SK-N-SH treated with all-trans-retinoic acid at 6 μM for 48 hours (cell line): ENCODE data around the gene RAPGEF1.

Source experiments
- ATAC-seq: fragments of 200-7000 bp; cut with Tn5 transposase; 3 replicates; pipeline ENCODE4 v1.9.1; 2020; ENCODE audit warnings: mild to moderate bottlenecking, moderate library complexity
- ARNTL ChIP-seq: fragments of 450-650 bp; formaldehyde crosslinking; IDR thresholded peaks from 2 replicates; pipeline ENCODE4 v1.5.0; 2020; ENCODE audit warnings: low read depth, mild to moderate bottlenecking, moderate library complexity, borderline replicate concordance
- BACH2 ChIP-seq: fragments of 250-450 bp; sonication (Bioruptor Pico); IDR thresholded peaks from 2 replicates; pipeline ENCODE4 v1.9.0; 2021; ENCODE audit warnings: mild to moderate bottlenecking, borderline replicate concordance
- CREB5 ChIP-seq: fragments of 250-450 bp; sonication (Bioruptor Pico); IDR thresholded peaks from 2 replicates; pipeline ENCODE4 v1.5.1; 2020; ENCODE audit warnings: low read depth, mild to moderate bottlenecking, moderate library complexity
- CSDC2 ChIP-seq: fragments of 250-450 bp; sonication (Bioruptor Pico); IDR thresholded peaks from 2 replicates; pipeline ENCODE4 v1.5.0; 2020; ENCODE audit warnings: mild to moderate bottlenecking, moderate library complexity
- CSRNP3 ChIP-seq: fragments of 250-450 bp; sonication (Bioruptor Pico); IDR thresholded peaks from 2 replicates; pipeline ENCODE4 v1.5.1; 2021; ENCODE audit warnings: mild to moderate bottlenecking, moderate library complexity
- ESRRG ChIP-seq: fragments of 250-450 bp; sonication (Bioruptor Pico); IDR thresholded peaks from 2 replicates; pipeline ENCODE4 v1.6.1; 2021; ENCODE audit warnings: mild to moderate bottlenecking
- GLIS3 ChIP-seq: fragments of 250-450 bp; sonication (Bioruptor Pico); IDR thresholded peaks from 2 replicates; pipeline ENCODE4 v1.5.0; 2020; ENCODE audit warnings: mild to moderate bottlenecking, moderate library complexity
- OSR1 ChIP-seq: fragments of 250-450 bp; sonication (Bioruptor Pico); IDR thresholded peaks from 2 replicates; pipeline ENCODE4 v1.8.0; 2022; ENCODE audit warnings: moderate library complexity, mild to moderate bottlenecking, inconsistent platforms
- PATZ1 ChIP-seq: fragments of 250-450 bp; sonication (Bioruptor Pico); IDR thresholded peaks from 2 replicates; pipeline ENCODE4 v1.8.0; 2020; ENCODE audit warnings: mild to moderate bottlenecking, moderate library complexity, borderline replicate concordance
- POU6F1 ChIP-seq: fragments of 250-450 bp; sonication (Bioruptor Pico); IDR thresholded peaks from 2 replicates; pipeline ENCODE4 v1.8.0; 2021; ENCODE audit warnings: low read depth, mild to moderate bottlenecking, moderate library complexity, borderline replicate concordance
- PPARA ChIP-seq: fragments of 250-450 bp; sonication (Bioruptor Pico); IDR thresholded peaks from 2 replicates; pipeline ENCODE4 v1.5.0; 2020; ENCODE audit warnings: mild to moderate bottlenecking, borderline replicate concordance
- SNAI2 ChIP-seq: fragments of 250-450 bp; sonication (Bioruptor Pico); IDR thresholded peaks from 2 replicates; pipeline ENCODE4 v1.5.0; 2020; ENCODE audit warnings: mild to moderate bottlenecking, moderate library complexity
- TCF4 ChIP-seq: fragments of 250-450 bp; sonication (Bioruptor Pico); IDR thresholded peaks from 2 replicates; pipeline ENCODE4 v1.8.0; 2021; ENCODE audit warnings: mild to moderate bottlenecking, moderate library complexity, borderline replicate concordance
- TSHZ2 ChIP-seq: fragments of 250-450 bp; sonication (Bioruptor Pico); IDR thresholded peaks from 2 replicates; pipeline ENCODE4 v1.5.0; 2020; ENCODE audit warnings: mild to moderate bottlenecking, moderate library complexity
- ZC3H10 ChIP-seq: fragments of 250-450 bp; sonication (Bioruptor Pico); IDR thresholded peaks from 2 replicates; pipeline ENCODE4 v1.5.1; 2021; ENCODE audit warnings: mild to moderate bottlenecking, moderate library complexity
- ZFP3 ChIP-seq: fragments of 250-450 bp; sonication (Bioruptor Pico); IDR thresholded peaks from 2 replicates; pipeline ENCODE4 v1.5.0; 2020; ENCODE audit warnings: mild to moderate bottlenecking, moderate library complexity
- ZFP30 ChIP-seq: fragments of 450-650 bp; formaldehyde crosslinking; IDR thresholded peaks from 2 replicates; pipeline ENCODE4 v1.5.0; 2022; ENCODE audit warnings: mild to moderate bottlenecking, moderate library complexity
- ZNF565 ChIP-seq: fragments of 450-650 bp; formaldehyde crosslinking; conservative IDR thresholded peaks from 2 replicates; pipeline ENCODE4 v1.5.0; 2020; ENCODE audit warnings: low read depth, mild to moderate bottlenecking, moderate library complexity
- ZNF8 ChIP-seq: fragments of 450-650 bp; formaldehyde crosslinking; IDR thresholded peaks from 2 replicates; pipeline ENCODE4 v1.5.0; 2020; ENCODE audit warnings: mild to moderate bottlenecking, moderate library complexity

Gene RAPGEF1

GRCh38 chr9:131605770-131606590 is 133.9 kb downstream of the RAPGEF1 start (continued):
- TF ChIP-seq PATZ1 (CRISPR knock-in tag) = no peak
- TF ChIP-seq ZNF565 (CRISPR knock-in tag) = no peak
- TF ChIP-seq OSR1 (CRISPR knock-in tag) = no peak
- no peak for TF ChIP-seq TCF4
- no peak for TF ChIP-seq ZNF8 (CRISPR knock-in tag)

- ATAC-seq = no peak
- TF ChIP-seq BACH2 (CRISPR knock-in tag) (no peak), ZC3H10 (CRISPR knock-in tag) (no peak), CSDC2 (CRISPR knock-in tag) (no peak), CREB5 (no peak), ZFP3 (CRISPR knock-in tag) (no peak), POU6F1 (CRISPR knock-in tag) (no peak), ZFP30 (CRISPR knock-in tag) (no peak), TSHZ2 (CRISPR knock-in tag) (no peak), OSR1 (CRISPR knock-in tag) (no peak), GLIS3 (no peak), ESRRG (CRISPR knock-in tag) (no peak), SNAI2 (CRISPR knock-in tag) (no peak), CSRNP3 (CRISPR knock-in tag) (no peak), PPARA (no peak), ZNF8 (CRISPR knock-in tag) (no peak), PATZ1 (CRISPR knock-in tag) (no peak), ARNTL (CRISPR knock-in tag) (no peak)
These were observed 136.0 kb downstream of the RAPGEF1 start for GRCh38 chr9:131603711-131604439.
